ENCODE data around the gene PDE2A.

Gene PDE2A

GRCh38 chr11:72637198-72637597 is 37.0 kb downstream of the PDE2A start:
- no peak for DNase-seq (ENCODE audit: low read depth in 3 of 3)

- no peak for DNase-seq (ENCODE audit: low read depth in 3 of 3)
Measured at GRCh38 chr11:72636376-72636775, 37.8 kb downstream of the PDE2A start.

- no peak for DNase-seq (ENCODE audit: low read depth in 3 of 3)
Measured at GRCh38 chr11:72635933-72636332, 38.3 kb downstream of the PDE2A start.

GRCh38 chr11:72635309-72635915 is 38.8 kb downstream of the PDE2A start:
- DNase-seq (ENCODE audit: low read depth in 3 of 3), result no peak

- no peak for DNase-seq (ENCODE audit: low read depth in 3 of 3)
Measured at GRCh38 chr11:72634472-72635095, 39.6 kb downstream of the PDE2A start.

GRCh38 chr11:72634016-72634415 is 40.2 kb downstream of the PDE2A start:
- no peak for DNase-seq (ENCODE audit: low read depth in 3 of 3)

GRCh38 chr11:72633068-72633467 is 41.2 kb downstream of the PDE2A start:
- no peak for DNase-seq (ENCODE audit: low read depth in 3 of 3)

GRCh38 chr11:72631806-72632731 is 42.2 kb downstream of the PDE2A start:
- no peak for DNase-seq (ENCODE audit: low read depth in 3 of 3)

- DNase-seq (ENCODE audit: low read depth in 3 of 3), result no peak
Measured at GRCh38 chr11:72630104-72630852, 43.9 kb downstream of the PDE2A start.

GRCh38 chr11:72629266-72629665 is 45.0 kb downstream of the PDE2A start:
- no peak for DNase-seq (ENCODE audit: low read depth in 3 of 3)

- DNase-seq (ENCODE audit: low read depth in 3 of 3), result no peak
Measured at GRCh38 chr11:72627594-72628281, 46.5 kb downstream of the PDE2A start.

GRCh38 chr11:72626414-72626936 is 47.7 kb downstream of the PDE2A start:
- no peak for DNase-seq (ENCODE audit: low read depth in 3 of 3)

GRCh38 chr11:72625691-72626413 is 48.4 kb downstream of the PDE2A start:
- no peak for DNase-seq (ENCODE audit: low read depth in 3 of 3)

GRCh38 chr11:72624496-72625201 is 49.6 kb downstream of the PDE2A start:
- no peak for DNase-seq (ENCODE audit: low read depth in 3 of 3)

GRCh38 chr11:72623052-72623451 is 51.2 kb downstream of the PDE2A start:
- no peak for DNase-seq (ENCODE audit: low read depth in 3 of 3)

- DNase-seq (ENCODE audit: low read depth in 3 of 3), result no peak
Measured at GRCh38 chr11:72621008-72621610, 53.1 kb downstream of the PDE2A start.

- DNase-seq (ENCODE audit: low read depth in 3 of 3), result no peak
Measured at GRCh38 chr11:72618803-72619202, 55.4 kb downstream of the PDE2A start.

- DNase-seq (ENCODE audit: low read depth in 3 of 3), result no peak
Measured at GRCh38 chr11:72617080-72617762, 57.0 kb downstream of the PDE2A start.

- no peak for DNase-seq (ENCODE audit: low read depth in 3 of 3)
Measured at GRCh38 chr11:72616655-72617054, 57.6 kb downstream of the PDE2A start.

Data from stimulated activated CD4-positive, alpha-beta T cell treated with anti-CD3 and anti-CD28 coated beads, TNF-alpha, amount 100 ng/mL, for 4 hours (primary cell).